Measurements from ENCODE around the gene GRID1. TPM values are rescaled to one million over a fixed set of nuclear protein-coding genes. Genes with fewer than 3 reads are reported as not detected.

Gene GRID1
- polyA plus RNA-seq, 1 of the 3 experiments (the other 2 are of a cell fraction) = 0.13 TPM

DNA sequence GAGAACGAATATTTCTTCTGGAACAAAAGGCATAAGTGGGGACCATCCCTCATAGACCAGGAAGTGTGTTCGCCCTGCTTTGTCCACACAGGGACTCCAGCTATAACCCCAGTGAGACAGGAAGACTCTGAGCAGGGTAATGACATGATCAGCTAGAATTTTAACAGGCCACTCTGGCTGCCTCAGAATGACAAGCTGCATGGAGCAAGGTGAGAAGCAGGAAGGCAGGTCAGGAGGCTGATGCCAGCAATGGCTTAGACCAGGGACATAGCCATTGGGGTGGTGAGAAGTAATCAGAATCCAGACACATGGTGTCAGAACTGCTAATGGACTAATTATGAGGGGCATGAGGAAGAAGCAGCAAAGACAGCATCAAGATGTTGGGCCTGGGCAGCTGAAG lies 264.6 kb downstream of the GRID1 start (continued):
- no peak for TF ChIP-seq RFX5 (IDR thresholded peaks at IDR 0.05; ENCODE audit: low read length)

DNA sequence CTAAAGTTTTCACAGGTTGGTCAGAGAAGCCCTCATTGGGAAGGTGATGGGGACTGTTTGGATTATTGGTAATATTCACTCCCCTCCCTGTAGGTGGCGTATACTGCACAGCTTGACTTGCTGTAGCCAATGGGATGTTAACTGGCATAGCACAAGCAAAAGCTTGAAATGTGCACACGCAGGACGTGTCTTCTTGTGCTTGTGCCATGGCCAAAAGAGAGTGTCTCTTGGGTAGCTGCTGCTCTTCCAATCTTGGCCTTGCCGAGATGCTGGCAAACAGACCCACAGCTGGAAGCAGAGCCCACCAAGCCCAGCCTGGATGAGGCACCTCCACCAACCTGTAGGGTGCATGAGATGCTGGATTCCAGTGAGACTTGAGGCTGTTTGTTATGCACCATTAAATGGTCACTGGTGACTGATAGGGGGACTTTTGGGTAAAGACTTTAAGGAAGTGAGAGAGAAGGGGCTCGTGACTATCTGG lies 266.0 kb downstream of the GRID1 start:
- CTCF ChIA-PET = interaction anchor here (0.7 to 1.7 kb wide), 24 partner anchors 9 to 300 kb away, joined by 3 to 9 read pairs (median 4); no protein-coding TSS in a partner anchor
- POLR2A ChIA-PET = interaction anchor here (0.7 kb wide), 1 partner anchor 311 kb away, joined by 3 read pairs; no protein-coding TSS in a partner anchor

DNA sequence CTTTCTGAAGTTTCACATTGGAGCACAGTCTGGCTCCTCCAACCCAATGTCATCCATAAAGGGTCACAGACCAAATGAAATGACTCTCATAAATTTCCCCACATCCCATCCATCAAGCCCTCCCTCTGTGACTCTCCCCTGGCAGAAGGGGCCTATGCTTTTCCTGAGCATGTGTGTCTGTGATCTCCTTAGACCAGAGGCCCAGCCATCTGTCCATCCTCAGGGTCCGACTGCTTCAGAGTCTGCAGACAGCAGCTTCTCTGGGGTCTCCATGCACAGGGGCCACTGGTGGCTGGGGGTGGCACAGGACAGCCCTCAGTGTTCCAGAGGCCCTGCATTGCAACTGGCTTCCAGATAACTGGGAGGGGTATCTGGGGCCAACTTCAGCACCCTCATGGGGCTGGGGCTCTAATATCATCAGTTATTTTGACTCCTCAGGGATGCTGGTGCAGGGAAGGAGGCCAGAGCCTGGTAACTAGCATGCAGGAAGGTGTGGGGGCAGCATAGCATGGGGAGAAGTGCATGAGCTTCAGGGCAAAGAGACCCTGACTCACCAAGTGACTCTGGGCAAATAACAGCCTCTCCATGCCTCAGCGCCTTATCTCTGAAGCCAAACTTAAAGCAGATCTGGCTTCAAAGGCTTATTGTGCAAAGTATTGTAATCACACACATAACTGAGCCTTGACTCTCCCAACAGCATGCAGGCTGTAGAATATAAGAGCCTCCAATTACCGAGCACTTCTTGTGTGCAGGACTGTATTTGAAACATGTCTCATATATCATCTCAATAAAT lies 266.9 kb downstream of the GRID1 start:
- no peak overlapping the region for H3K4me2 ChIP-seq
- H3K27ac ChIP-seq (ENCODE audit: low read depth in 2 of 2, low read length in 1 of 2) = no peak overlapping the region
- 27% methylated on average over 3 of the region's 3 CpGs for WGBS (ENCODE audit: low lambda C conversion rate)
- H3F3A ChIP-seq (replicated peaks; ENCODE audit: insufficient read depth) = no peaks in the 10 kb centered on the region
- H3K4me1 ChIP-seq (ENCODE audit: control insufficient read depth in 1 of 2, insufficient read depth in 2 of 2, low read depth in 1 of 2, low read length in 1 of 2) = peaks cover 0 to 6% of the 10 kb centered on the region in 2 experiments; a peak in 1 of 4 replicates
- H3K4me3 ChIP-seq (ENCODE audit: low read depth in 2 of 2, low read length in 1 of 2) = no peak overlapping the region
- H3K9me3 ChIP-seq = no peaks in the 10 kb centered on the region
- ChIA-PET CTCF (interaction anchor here (0.7 to 1.7 kb wide), 20 partner anchors 9 to 301 kb away, joined by 3 to 9 read pairs (median 4); no protein-coding TSS in a partner anchor), POLR2A (interaction anchor here (0.7 kb wide), 1 partner anchor 312 kb away, joined by 3 read pairs; no protein-coding TSS in a partner anchor)
- H2AFZ ChIP-seq (ENCODE audit: low read depth) = no peak overlapping the region
- no peak for DNase-seq
- no peaks in the 10 kb centered on the region for H3K36me3 ChIP-seq (replicated peaks in 1 of 2; ENCODE audit: control insufficient read depth in 1 of 2, insufficient read depth in 2 of 2, low read length in 1 of 2)
- no peaks in the 10 kb centered on the region for H4K20me1 ChIP-seq (ENCODE audit: insufficient read depth)
- no peak overlapping the region for H3K9ac ChIP-seq
- TF ChIP-seq NFIC (IDR thresholded peaks at IDR 0.05; ENCODE audit: borderline replicate concordance) (no peak), JUND (IDR thresholded peaks at IDR 0.05) (no peak), GABPA (IDR thresholded peaks at IDR 0.05; ENCODE audit: low read depth) (no peak), SMC3 (IDR thresholded peaks at IDR 0.05; ENCODE audit: low read depth, low read length) (no peak), EZH2phosphoT487 (IDR thresholded peaks at IDR 0.05; ENCODE audit: borderline replicate concordance, low read depth) (no peak), RFX5 (IDR thresholded peaks at IDR 0.05; ENCODE audit: low read length) (no peak), RCOR1 (IDR thresholded peaks at IDR 0.05; ENCODE audit: low read length) (no peak)
- TF ChIP-seq, protein P1, sequence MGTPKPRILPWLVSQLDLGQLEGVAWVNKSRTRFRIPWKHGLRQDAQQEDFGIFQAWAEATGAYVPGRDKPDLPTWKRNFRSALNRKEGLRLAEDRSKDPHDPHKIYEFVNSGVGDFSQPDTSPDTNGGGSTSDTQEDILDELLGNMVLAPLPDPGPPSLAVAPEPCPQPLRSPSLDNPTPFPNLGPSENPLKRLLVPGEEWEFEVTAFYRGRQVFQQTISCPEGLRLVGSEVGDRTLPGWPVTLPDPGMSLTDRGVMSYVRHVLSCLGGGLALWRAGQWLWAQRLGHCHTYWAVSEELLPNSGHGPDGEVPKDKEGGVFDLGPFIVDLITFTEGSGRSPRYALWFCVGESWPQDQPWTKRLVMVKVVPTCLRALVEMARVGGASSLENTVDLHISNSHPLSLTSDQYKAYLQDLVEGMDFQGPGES (IDR thresholded peaks at IDR 0.05; ENCODE audit: low read depth, low read length) = no peak
- TF ChIP-seq, protein P2, sequence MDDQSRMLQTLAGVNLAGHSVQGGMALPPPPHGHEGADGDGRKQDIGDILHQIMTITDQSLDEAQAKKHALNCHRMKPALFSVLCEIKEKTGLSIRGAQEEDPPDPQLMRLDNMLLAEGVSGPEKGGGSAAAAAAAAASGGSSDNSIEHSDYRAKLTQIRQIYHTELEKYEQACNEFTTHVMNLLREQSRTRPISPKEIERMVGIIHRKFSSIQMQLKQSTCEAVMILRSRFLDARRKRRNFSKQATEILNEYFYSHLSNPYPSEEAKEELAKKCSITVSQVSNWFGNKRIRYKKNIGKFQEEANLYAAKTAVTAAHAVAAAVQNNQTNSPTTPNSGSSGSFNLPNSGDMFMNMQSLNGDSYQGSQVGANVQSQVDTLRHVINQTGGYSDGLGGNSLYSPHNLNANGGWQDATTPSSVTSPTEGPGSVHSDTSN (IDR thresholded peaks at IDR 0.05) = no peak
- H3K79me2 ChIP-seq (ENCODE audit: insufficient read depth) = no peaks in the 10 kb centered on the region
- H3K27me3 ChIP-seq (ENCODE audit: insufficient read depth) = no peaks in the 10 kb centered on the region
- H3K9me2 ChIP-seq = no peaks in the 10 kb centered on the region

More for the DNA sequence above, 266.0 kb downstream of the GRID1 start:
- Histone ChIP-seq H3K9ac (no peak overlapping the region), H3K79me2 (ENCODE audit: insufficient read depth) (no peaks in the 10 kb centered on the region), H3K4me1 (ENCODE audit: control insufficient read depth in 1 of 2, insufficient read depth in 2 of 2, low read depth in 1 of 2, low read length in 1 of 2) (peaks cover 0 to 6% of the 10 kb centered on the region in 2 experiments; a peak in 1 of 4 replicates), H3K27me3 (ENCODE audit: insufficient read depth) (no peaks in the 10 kb centered on the region), H3K36me3 (replicated peaks in 1 of 2; ENCODE audit: control insufficient read depth in 1 of 2, insufficient read depth in 2 of 2, low read length in 1 of 2) (no peaks in the 10 kb centered on the region), H3K27ac (ENCODE audit: low read depth in 2 of 2, low read length in 1 of 2) (no peak overlapping the region), H3K9me2 (no peaks in the 10 kb centered on the region), H3K9me3 (no peaks in the 10 kb centered on the region), H3F3A (replicated peaks; ENCODE audit: insufficient read depth) (no peaks in the 10 kb centered on the region), H3K4me2 (no peak overlapping the region), H4K20me1 (ENCODE audit: insufficient read depth) (no peaks in the 10 kb centered on the region), H2AFZ (ENCODE audit: low read depth) (no peak overlapping the region), H3K4me3 (ENCODE audit: low read depth in 2 of 2, low read length in 1 of 2) (no peak overlapping the region; a peak in 1 of 4 replicates)
- peak; percentile 58 for DNase-seq
- WGBS (ENCODE audit: low lambda C conversion rate) = 49% methylated on average over 3 of the region's 5 CpGs
- TF ChIP-seq FOSL2 (IDR thresholded peaks at IDR 0.05; ENCODE audit: borderline replicate concordance, low read depth) (no peak), RAD21 (IDR thresholded peaks at IDR 0.05; ENCODE audit: low read length) (peak; percentile 76), GATA2 (CRISPR knock-in tag; IDR thresholded peaks at IDR 0.05) (no peak), RCOR1 (IDR thresholded peaks at IDR 0.05; ENCODE audit: low read length) (no peak), SMC3 (IDR thresholded peaks at IDR 0.05; ENCODE audit: low read depth, low read length) (peak; percentile 46; the same call in 1 of the 2 replicates), TEAD4 (IDR thresholded peaks at IDR 0.05; ENCODE audit: borderline replicate concordance, insufficient read depth) (no peak)
- TF ChIP-seq, protein P3, sequence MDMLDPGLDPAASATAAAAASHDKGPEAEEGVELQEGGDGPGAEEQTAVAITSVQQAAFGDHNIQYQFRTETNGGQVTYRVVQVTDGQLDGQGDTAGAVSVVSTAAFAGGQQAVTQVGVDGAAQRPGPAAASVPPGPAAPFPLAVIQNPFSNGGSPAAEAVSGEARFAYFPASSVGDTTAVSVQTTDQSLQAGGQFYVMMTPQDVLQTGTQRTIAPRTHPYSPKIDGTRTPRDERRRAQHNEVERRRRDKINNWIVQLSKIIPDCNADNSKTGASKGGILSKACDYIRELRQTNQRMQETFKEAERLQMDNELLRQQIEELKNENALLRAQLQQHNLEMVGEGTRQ (IDR thresholded peaks at IDR 0.05; ENCODE audit: borderline replicate concordance, low read depth, low read length) = no peak
- TF ChIP-seq, protein P4, sequence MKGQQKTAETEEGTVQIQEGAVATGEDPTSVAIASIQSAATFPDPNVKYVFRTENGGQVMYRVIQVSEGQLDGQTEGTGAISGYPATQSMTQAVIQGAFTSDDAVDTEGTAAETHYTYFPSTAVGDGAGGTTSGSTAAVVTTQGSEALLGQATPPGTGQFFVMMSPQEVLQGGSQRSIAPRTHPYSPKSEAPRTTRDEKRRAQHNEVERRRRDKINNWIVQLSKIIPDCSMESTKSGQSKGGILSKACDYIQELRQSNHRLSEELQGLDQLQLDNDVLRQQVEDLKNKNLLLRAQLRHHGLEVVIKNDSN (IDR thresholded peaks at IDR 0.05; ENCODE audit: borderline replicate concordance, low read depth) = no peak
- TF ChIP-seq, protein P2 (IDR thresholded peaks at IDR 0.05) = no peak
